Activated CD8-positive, alpha-beta T cell treated with anti-CD3 and anti-CD28 coated beads, Interleukin-2, amount 10 ng/mL, durations not matched to agents 7 days and 5 days (primary cell): ENCODE data around the gene EIPR1. TPM values are rescaled to one million over a fixed set of nuclear protein-coding genes. Genes with fewer than 3 reads are reported as not detected.
A peak's percentile ranks its signal among the peaks of the same experiment; 100 is the strongest.

Experiments
- ATAC-seq: fragments of 150-1000 bp; cut with Tn5 transposase; one replicate; pipeline ENCODE4 v1.10.0; 2021; ENCODE audit warnings: moderate library complexity
- CTCF ChIA-PET: fragments of 350-600 bp; sonication (Branson Sonifier 250); formaldehyde crosslinking; loops from one replicate; lab custom pipeline; 2021; ENCODE audit warnings: antibody characterized with exemption; lab: Charles Lee
- POLR2A ChIA-PET: fragments of 350-600 bp; sonication (Branson Sonifier 250); formaldehyde crosslinking; loops from one replicate; lab custom pipeline; 2021; ENCODE audit warnings: antibody characterized with exemption; lab: Charles Lee
- DNase-seq: peaks from one replicate; pipeline ENCODE4 v3.0.0-alpha.2; 2020
- H3K27ac Mint-ChIP-seq: one replicate; pipeline ENCODE4 v1.8.0; 2021; ENCODE audit warnings: mild to moderate bottlenecking, mixed read lengths
- H3K27me3 Mint-ChIP-seq: one replicate; pipeline ENCODE4 v1.8.0; 2021; ENCODE audit warnings: low read depth, mixed read lengths
- H3K36me3 Mint-ChIP-seq: one replicate; pipeline ENCODE4 v1.8.0; 2021; ENCODE audit warnings: low read depth, mixed read lengths
- H3K4me1 Mint-ChIP-seq: one replicate; pipeline ENCODE4 v1.8.0; 2021; ENCODE audit warnings: low read depth, mixed read lengths
- H3K4me3 Mint-ChIP-seq: one replicate; pipeline ENCODE4 v1.8.0; 2021; ENCODE audit warnings: mild to moderate bottlenecking, mixed read lengths
- H3K9me3 Mint-ChIP-seq: one replicate; pipeline ENCODE4 v1.8.0; 2022; ENCODE audit warnings: mixed read lengths; ENCODE audit not compliant: insufficient read depth
- total RNA-seq, 2 experiments: library from RNA; stranded (reverse); gene quantifications; one replicate each; pipeline ENCODE4 v1.2.3, GENCODE V29; 2021

The EIPR1 gene
- total RNA-seq, 2 experiments from 2014 or later = 38.9 to 41.4 TPM

GRCh38 chr2:3399381-3399780 is 21.8 kb upstream of the EIPR1 start:
- Mint-ChIP-seq H3K36me3 (peaks cover 54% of the 10 kb centered on the region), H3K27me3 (no peaks in the 10 kb centered on the region), H3K4me1 (no peaks in the 10 kb centered on the region), H3K27ac (no peak overlapping the region), H3K4me3 (no peak overlapping the region), H3K9me3 (peaks cover 26% of the 10 kb centered on the region)
- DNase-seq (no peak), ATAC-seq (no peak)
- POLR2A ChIA-PET = no interaction called here
- CTCF ChIA-PET = no interaction called here

- H3K27me3 Mint-ChIP-seq = no peaks in the 10 kb centered on the region
- ChIA-PET CTCF (no interaction called here), POLR2A (no interaction called here)
- H3K4me3 Mint-ChIP-seq = no peak overlapping the region
- no peaks in the 10 kb centered on the region for H3K4me1 Mint-ChIP-seq
- peaks cover 26% of the 10 kb centered on the region for H3K9me3 Mint-ChIP-seq
- H3K27ac Mint-ChIP-seq = no peak overlapping the region
- ATAC-seq (no peak), DNase-seq (no peak)
- peaks cover 55% of the 10 kb centered on the region for H3K36me3 Mint-ChIP-seq
These were observed 21.2 kb upstream of the EIPR1 start for GRCh38 chr2:3398857-3399256.

GRCh38 chr2:3396920-3397559 is 19.4 kb upstream of the EIPR1 start:
- H3K4me1 Mint-ChIP-seq = no peaks in the 10 kb centered on the region
- H3K4me3 Mint-ChIP-seq = no peak overlapping the region
- H3K27me3 Mint-ChIP-seq = no peaks in the 10 kb centered on the region
- H3K27ac Mint-ChIP-seq = no peak overlapping the region
- ATAC-seq (no peak), DNase-seq (no peak)
- peaks cover 64% of the 10 kb centered on the region for H3K36me3 Mint-ChIP-seq
- ChIA-PET CTCF (interaction anchor here (0.8 to 1.3 kb wide), 3 partner anchors 10 to 27 kb away, joined by 3 to 4 read pairs (median 3); no protein-coding TSS in a partner anchor), POLR2A (interaction anchor here (0.7 to 1.3 kb wide), 2 partner anchors 17 to 161 kb away, joined by 5 read pairs; partner anchors contain the start of genes RNASEH1 and TRAPPC12)
- peaks cover 26% of the 10 kb centered on the region for H3K9me3 Mint-ChIP-seq

GRCh38 chr2:3392216-3392615 is 14.6 kb upstream of the EIPR1 start:
- H3K9me3 Mint-ChIP-seq = peaks cover 19% of the 10 kb centered on the region
- H3K36me3 Mint-ChIP-seq = peaks cover 74% of the 10 kb centered on the region
- no peak for DNase-seq
- POLR2A ChIA-PET = no interaction called here
- H3K4me1 Mint-ChIP-seq = no peaks in the 10 kb centered on the region
- ATAC-seq = no peak
- CTCF ChIA-PET = no interaction called here
- H3K27ac Mint-ChIP-seq = no peak overlapping the region
- no peak overlapping the region for H3K4me3 Mint-ChIP-seq
- no peaks in the 10 kb centered on the region for H3K27me3 Mint-ChIP-seq

- CTCF ChIA-PET = no interaction called here
- POLR2A ChIA-PET = interaction anchor here (1.5 kb wide), 1 partner anchor 10 kb away, joined by 3 read pairs; the partner anchor contains the start of gene TRAPPC12
These were observed 12.4 kb upstream of the EIPR1 start for GRCh38 chr2:3390041-3390440.

GRCh38 chr2:3389193-3389592 is 11.6 kb upstream of the EIPR1 start:
- Mint-ChIP-seq H3K27me3 (no peaks in the 10 kb centered on the region), H3K9me3 (no peaks in the 10 kb centered on the region), H3K27ac (no peak overlapping the region), H3K36me3 (peaks cover 56% of the 10 kb centered on the region), H3K4me1 (peaks cover 6% of the 10 kb centered on the region), H3K4me3 (no peak overlapping the region)
- POLR2A ChIA-PET = no interaction called here
- CTCF ChIA-PET = no interaction called here
- ATAC-seq (no peak), DNase-seq (no peak)

More at GRCh38 chr2:3390041-3390440, 12.4 kb upstream of the EIPR1 start:
- Mint-ChIP-seq H3K4me1 (no peaks in the 10 kb centered on the region), H3K27me3 (no peaks in the 10 kb centered on the region), H3K36me3 (peaks cover 59% of the 10 kb centered on the region), H3K4me3 (no peak overlapping the region), H3K27ac (no peak overlapping the region), H3K9me3 (peaks cover 3% of the 10 kb centered on the region)
- ATAC-seq (no peak), DNase-seq (no peak)

- Mint-ChIP-seq H3K4me1 (peaks cover 8% of the 10 kb centered on the region), H3K9me3 (no peaks in the 10 kb centered on the region), H3K4me3 (no peak overlapping the region), H3K27ac (no peak overlapping the region), H3K27me3 (no peaks in the 10 kb centered on the region), H3K36me3 (peaks cover 55% of the 10 kb centered on the region)
- ATAC-seq (no peak), DNase-seq (no peak)
- CTCF ChIA-PET = no interaction called here
- POLR2A ChIA-PET = no interaction called here
These were observed 10.8 kb upstream of the EIPR1 start for GRCh38 chr2:3388412-3388738.

GRCh38 chr2:3387644-3388411 is 10.2 kb upstream of the EIPR1 start:
- H3K4me3 Mint-ChIP-seq = no peak overlapping the region
- CTCF ChIA-PET = interaction anchor here (0.7 to 3.0 kb wide), 3 partner anchors 9 to 36 kb away, joined by 3 to 11 read pairs (median 4); no protein-coding TSS in a partner anchor
- no peaks in the 10 kb centered on the region for H3K9me3 Mint-ChIP-seq
- POLR2A ChIA-PET = no interaction called here
- DNase-seq (no peak), ATAC-seq (no peak)
- no peak overlapping the region for H3K27ac Mint-ChIP-seq
- H3K36me3 Mint-ChIP-seq = peaks cover 51% of the 10 kb centered on the region
- no peaks in the 10 kb centered on the region for H3K27me3 Mint-ChIP-seq
- H3K4me1 Mint-ChIP-seq = peaks cover 8% of the 10 kb centered on the region

GRCh38 chr2:3387011-3387410 is 9.4 kb upstream of the EIPR1 start:
- H3K4me1 Mint-ChIP-seq = peaks cover 8% of the 10 kb centered on the region
- H3K9me3 Mint-ChIP-seq = no peaks in the 10 kb centered on the region
- no peak for ATAC-seq
- H3K27me3 Mint-ChIP-seq = no peaks in the 10 kb centered on the region
- H3K36me3 Mint-ChIP-seq = peaks cover 43% of the 10 kb centered on the region
- ChIA-PET CTCF (interaction anchor here (0.7 to 3.0 kb wide), 3 partner anchors 9 to 37 kb away, joined by 3 to 11 read pairs (median 4); no protein-coding TSS in a partner anchor), POLR2A (no interaction called here)
- H3K4me3 Mint-ChIP-seq = no peak overlapping the region
- no peak for DNase-seq
- no peak overlapping the region for H3K27ac Mint-ChIP-seq

GRCh38 chr2:3386448-3386958 is 8.9 kb upstream of the EIPR1 start:
- ChIA-PET POLR2A (no interaction called here), CTCF (interaction anchor here (1.2 to 3.0 kb wide), 2 partner anchors 11 to 38 kb away, joined by 4 to 11 read pairs; no protein-coding TSS in a partner anchor)
- Mint-ChIP-seq H3K27me3 (no peaks in the 10 kb centered on the region), H3K36me3 (peaks cover 42% of the 10 kb centered on the region), H3K4me1 (peaks cover 12% of the 10 kb centered on the region), H3K4me3 (no peak overlapping the region), H3K27ac (no peak overlapping the region), H3K9me3 (no peaks in the 10 kb centered on the region)
- ATAC-seq (no peak), DNase-seq (no peak)

GRCh38 chr2:3379647-3380534 is 2.3 kb upstream of the EIPR1 start, which contains the start of gene TRAPPC12:
Gene TRAPPC12, plus strand, starts transcription at chr2:3379694. Its CDS starts 7,930 bp downstream, at chr2:3387624.
- DNase-seq (peak; percentile 96), ATAC-seq (peak; percentile 80)
- Mint-ChIP-seq H3K9me3 (no peaks in the 10 kb centered on the region), H3K4me1 (peaks cover 49% of the 10 kb centered on the region), H3K36me3 (peaks cover 31% of the 10 kb centered on the region), H3K27ac (peak within 1 kb of the TSS; percentile 98), H3K27me3 (no peaks in the 10 kb centered on the region), H3K4me3 (peak within 1 kb of the TSS; percentile 96)
- POLR2A ChIA-PET = interaction anchor here (0.6 to 1.6 kb wide), 7 partner anchors 10 to 272 kb away, joined by 3 to 5 read pairs (median 3); no protein-coding TSS in a partner anchor
- CTCF ChIA-PET = interaction anchor here (1.0 to 2.2 kb wide), 3 partner anchors 13 to 178 kb away, joined by 3 to 5 read pairs (median 3); partner anchors contain the start of gene RNASEH1
